ENCODE measurements around the gene ITGB3BP.

DNA sequence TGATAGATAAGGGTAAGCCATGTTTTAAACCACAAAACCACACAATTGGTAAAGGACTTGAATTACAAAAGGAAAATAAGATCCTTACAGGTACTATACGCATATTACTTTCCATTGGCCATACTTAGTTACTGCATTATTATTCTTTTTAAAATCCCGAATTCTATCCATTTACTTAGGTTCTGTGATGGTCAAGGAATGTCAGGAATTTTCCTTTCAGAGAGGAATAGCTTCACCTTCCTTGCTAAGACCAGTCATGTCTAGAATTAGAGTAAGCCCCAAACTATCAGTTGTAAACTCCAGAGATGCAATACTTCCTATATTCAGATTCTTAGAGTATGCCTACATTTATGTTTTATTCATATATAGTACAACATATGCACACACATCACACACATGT lies 14.0 kb upstream of the ITGB3BP start:
- TF ChIP-seq EP300 (IDR thresholded peaks at IDR 0.05; ENCODE audit: borderline replicate concordance) (no peak), TEAD4 (IDR thresholded peaks at IDR 0.05) (no peak), TAF1 (IDR thresholded peaks at IDR 0.05; ENCODE audit: low read depth) (no peak), ZBTB7A (IDR thresholded peaks at IDR 0.05; ENCODE audit: low read depth) (no peak), YY1 (IDR thresholded peaks at IDR 0.05; ENCODE audit: low read depth) (no peak), EGR1 (IDR thresholded peaks at IDR 0.05) (no peak), FOXM1 (IDR thresholded peaks at IDR 0.05; ENCODE audit: borderline replicate concordance, low read depth) (no peak)
- TF ChIP-seq, protein P1, sequence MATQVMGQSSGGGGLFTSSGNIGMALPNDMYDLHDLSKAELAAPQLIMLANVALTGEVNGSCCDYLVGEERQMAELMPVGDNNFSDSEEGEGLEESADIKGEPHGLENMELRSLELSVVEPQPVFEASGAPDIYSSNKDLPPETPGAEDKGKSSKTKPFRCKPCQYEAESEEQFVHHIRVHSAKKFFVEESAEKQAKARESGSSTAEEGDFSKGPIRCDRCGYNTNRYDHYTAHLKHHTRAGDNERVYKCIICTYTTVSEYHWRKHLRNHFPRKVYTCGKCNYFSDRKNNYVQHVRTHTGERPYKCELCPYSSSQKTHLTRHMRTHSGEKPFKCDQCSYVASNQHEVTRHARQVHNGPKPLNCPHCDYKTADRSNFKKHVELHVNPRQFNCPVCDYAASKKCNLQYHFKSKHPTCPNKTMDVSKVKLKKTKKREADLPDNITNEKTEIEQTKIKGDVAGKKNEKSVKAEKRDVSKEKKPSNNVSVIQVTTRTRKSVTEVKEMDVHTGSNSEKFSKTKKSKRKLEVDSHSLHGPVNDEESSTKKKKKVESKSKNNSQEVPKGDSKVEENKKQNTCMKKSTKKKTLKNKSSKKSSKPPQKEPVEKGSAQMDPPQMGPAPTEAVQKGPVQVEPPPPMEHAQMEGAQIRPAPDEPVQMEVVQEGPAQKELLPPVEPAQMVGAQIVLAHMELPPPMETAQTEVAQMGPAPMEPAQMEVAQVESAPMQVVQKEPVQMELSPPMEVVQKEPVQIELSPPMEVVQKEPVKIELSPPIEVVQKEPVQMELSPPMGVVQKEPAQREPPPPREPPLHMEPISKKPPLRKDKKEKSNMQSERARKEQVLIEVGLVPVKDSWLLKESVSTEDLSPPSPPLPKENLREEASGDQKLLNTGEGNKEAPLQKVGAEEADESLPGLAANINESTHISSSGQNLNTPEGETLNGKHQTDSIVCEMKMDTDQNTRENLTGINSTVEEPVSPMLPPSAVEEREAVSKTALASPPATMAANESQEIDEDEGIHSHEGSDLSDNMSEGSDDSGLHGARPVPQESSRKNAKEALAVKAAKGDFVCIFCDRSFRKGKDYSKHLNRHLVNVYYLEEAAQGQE (IDR thresholded peaks at IDR 0.05; ENCODE audit: low read depth) = no peak
- TF ChIP-seq, protein P2, sequence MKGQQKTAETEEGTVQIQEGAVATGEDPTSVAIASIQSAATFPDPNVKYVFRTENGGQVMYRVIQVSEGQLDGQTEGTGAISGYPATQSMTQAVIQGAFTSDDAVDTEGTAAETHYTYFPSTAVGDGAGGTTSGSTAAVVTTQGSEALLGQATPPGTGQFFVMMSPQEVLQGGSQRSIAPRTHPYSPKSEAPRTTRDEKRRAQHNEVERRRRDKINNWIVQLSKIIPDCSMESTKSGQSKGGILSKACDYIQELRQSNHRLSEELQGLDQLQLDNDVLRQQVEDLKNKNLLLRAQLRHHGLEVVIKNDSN (IDR thresholded peaks at IDR 0.05) = no peak
- TF ChIP-seq, protein P3, sequence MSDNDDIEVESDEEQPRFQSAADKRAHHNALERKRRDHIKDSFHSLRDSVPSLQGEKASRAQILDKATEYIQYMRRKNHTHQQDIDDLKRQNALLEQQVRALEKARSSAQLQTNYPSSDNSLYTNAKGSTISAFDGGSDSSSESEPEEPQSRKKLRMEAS (IDR thresholded peaks at IDR 0.05) = no peak
